H1 (cell line): ENCODE results near the gene DPEP1. TPM values are rescaled to one million over a fixed set of nuclear protein-coding genes. Genes with fewer than 3 reads are reported as not detected.
A peak's percentile ranks its signal among the peaks of the same experiment; 100 is the strongest.

Experiments used
- CTCF ChIA-PET: fragments of 300-600 bp; sonication (Branson Sonifier 250); formaldehyde crosslinking; loops from one replicate; lab custom pipeline; 2021; ENCODE audit not compliant: partially characterized antibody; lab: Charles Lee
- POLR2A ChIA-PET: fragments of 300-600 bp; sonication (Branson Sonifier 250); formaldehyde crosslinking; loops from one replicate; lab custom pipeline; 2021; ENCODE audit warnings: inconsistent platforms; ENCODE audit not compliant: partially characterized antibody; lab: Charles Lee
- DNase-seq, 2 experiments: peaks; one replicate each; pipeline versions ENCODE4 v3.0.0 to v3.0.0-alpha.2; 2010 to 2022; ENCODE audit warnings: low spot score in 2 of 2, low read depth in 1 of 2, mixed read lengths in 1 of 2
- FAIRE-seq: peaks from 2 replicates; lab custom pipeline; 2011; peaks lifted over from hg19 to GRCh38; lab: Jason Lieb, UNC
- H2AFZ ChIP-seq: 2 replicates; pipeline ENCODE4 v1.8.1; 2012; ENCODE audit warnings: low read length, inconsistent platforms
- H2AK5ac ChIP-seq: 2 replicates; pipeline ENCODE4 v1.6.1; 2013; ENCODE audit warnings: low read depth, low read length
- H2BK120ac ChIP-seq: replicated peaks from 2 replicates; pipeline ENCODE3; 2013; ENCODE audit warnings: low read depth, low read length, inconsistent platforms
- H2BK12ac ChIP-seq: 2 replicates; pipeline ENCODE4 v1.6.1; 2013; ENCODE audit warnings: low read depth, low read length
- H2BK15ac ChIP-seq: 2 replicates; pipeline ENCODE4 v1.6.1; 2013; ENCODE audit warnings: low read length
- H2BK20ac ChIP-seq: 2 replicates; pipeline ENCODE4 v1.6.1; 2013; ENCODE audit warnings: low read length
- H2BK5ac ChIP-seq: 2 replicates; pipeline ENCODE4 v1.6.1; 2013; ENCODE audit warnings: low read depth, low read length
- H3K14ac ChIP-seq: 2 replicates; pipeline ENCODE4 v1.6.1; 2013; ENCODE audit warnings: inconsistent platforms; ENCODE audit not compliant: insufficient read length
- H3K18ac ChIP-seq: 2 replicates; pipeline ENCODE4 v1.6.1; 2013; ENCODE audit warnings: low read length; ENCODE audit errors: extremely low read depth
- H3K23ac ChIP-seq: 2 replicates; pipeline ENCODE4 v1.6.1; 2013; ENCODE audit warnings: inconsistent platforms; ENCODE audit not compliant: insufficient read length
- H3K23me2 ChIP-seq: 2 replicates; pipeline ENCODE4 v1.6.1; 2013; ENCODE audit warnings: low read depth, low read length
- H3K27ac ChIP-seq: 2 replicates; pipeline ENCODE4 v1.6.1; 2011; ENCODE audit warnings: low read depth, low read length, inconsistent platforms
- H3K27me3 ChIP-seq, 4 experiments: replicated peaks in 1 of 4; 1 replicate in 1 of 4; 2 replicates in 3 of 4; pipeline versions ENCODE4 v1.6.1 to v1.8.1; 2011 to 2013; ENCODE audit warnings: low read length in 3 of 4, mild to moderate bottlenecking in 3 of 4, inconsistent platforms in 2 of 4, mixed read lengths in 2 of 4, moderate library complexity in 1 of 4; ENCODE audit not compliant: control insufficient read depth in 3 of 4, insufficient read depth in 3 of 4; ENCODE audit errors: extremely low read depth in 1 of 4
- H3K36me3 ChIP-seq, 4 experiments: 2 replicates each; pipeline versions ENCODE4 v1.6.1 to v1.8.1; 2011 to 2013; ENCODE audit warnings: mild to moderate bottlenecking in 4 of 4, low read length in 3 of 4, moderate library complexity in 2 of 4, control low read depth in 1 of 4, inconsistent platforms in 1 of 4; ENCODE audit not compliant: insufficient read depth in 4 of 4, control insufficient read depth in 2 of 4
- H3K4ac ChIP-seq: replicated peaks from 2 replicates; pipeline ENCODE3; 2013; ENCODE audit warnings: low read length, low read depth, mixed read lengths, inconsistent platforms; ENCODE audit not compliant: insufficient read length
- H3K4me1 ChIP-seq, 4 experiments: replicated peaks in 1 of 4; 1 replicate in 1 of 4; 2 replicates in 3 of 4; pipeline versions ENCODE4 v1.6.1 to v1.8.1; 2011 to 2013; ENCODE audit warnings: low read length in 3 of 4, inconsistent platforms in 2 of 4, mixed read lengths in 1 of 4; ENCODE audit not compliant: insufficient read depth in 4 of 4, control insufficient read depth in 3 of 4
- H3K4me2 ChIP-seq, 2 experiments: 2 replicates each; pipeline versions ENCODE4 v1.6.1 to v1.8.1; 2011 to 2013; ENCODE audit warnings: low read depth in 2 of 2, low read length in 2 of 2, control low read depth in 1 of 2, inconsistent platforms in 1 of 2, mild to moderate bottlenecking in 1 of 2; ENCODE audit not compliant: insufficient read depth in 1 of 2
- H3K4me3 ChIP-seq, 4 experiments: fragments of 200-600, 300-600 bp in 1 of 4; sonication (generic), shearing (Covaris generic), sonication (Bioruptor Twin) in 1 of 4; 2 replicates each; pipeline versions ENCODE4 v1.5.1 to v1.8.1; 2011 to 2016; ENCODE audit warnings: low read length in 4 of 4, low read depth in 3 of 4, control low read depth in 2 of 4, inconsistent platforms in 2 of 4, mild to moderate bottlenecking in 2 of 4, mixed read lengths in 1 of 4, moderate library complexity in 1 of 4; ENCODE audit not compliant: insufficient read depth in 2 of 4; ENCODE audit errors: extremely low read depth in 1 of 4
- H3K56ac ChIP-seq: replicated peaks from 2 replicates; pipeline ENCODE3; 2013; ENCODE audit warnings: low read depth, mild to moderate bottlenecking, mixed read lengths, low read length, inconsistent platforms; ENCODE audit not compliant: insufficient read length
- H3K79me1 ChIP-seq: 2 replicates; pipeline ENCODE4 v1.6.1; 2013; ENCODE audit warnings: low read depth, low read length, control low read depth
- H3K79me2 ChIP-seq, 2 experiments: 2 replicates each; pipeline versions ENCODE4 v1.6.1 to v1.8.1; 2012 to 2013; ENCODE audit warnings: low read length in 2 of 2, mild to moderate bottlenecking in 2 of 2, inconsistent platforms in 1 of 2; ENCODE audit not compliant: insufficient read depth in 2 of 2, control insufficient read depth in 1 of 2
- H3K9ac ChIP-seq, 4 experiments: replicated peaks in 1 of 4; 1 replicate in 1 of 4; 2 replicates in 3 of 4; pipeline versions ENCODE4 v1.6.1 to v1.8.1; 2011 to 2013; ENCODE audit warnings: low read depth in 3 of 4, low read length in 3 of 4, control low read depth in 2 of 4, mild to moderate bottlenecking in 2 of 4, moderate library complexity in 2 of 4, inconsistent platforms in 1 of 4; ENCODE audit errors: extremely low read depth in 1 of 4
- H3K9me3 ChIP-seq, 2 experiments: 2 replicates each; pipeline versions ENCODE4 v1.6.1 to v1.8.1; 2012 to 2013; ENCODE audit warnings: mild to moderate bottlenecking in 2 of 2, moderate library complexity in 2 of 2, control low read depth in 1 of 2, inconsistent platforms in 1 of 2, low read depth in 1 of 2, low read length in 1 of 2, mixed read lengths in 1 of 2; ENCODE audit not compliant: insufficient read depth in 2 of 2
- H4K20me1 ChIP-seq, 2 experiments: replicated peaks in 1 of 2; 2 replicates each; pipeline versions ENCODE3 to v1.8.1; 2011 to 2013; ENCODE audit warnings: inconsistent platforms in 2 of 2, low read length in 2 of 2, mild to moderate bottlenecking in 1 of 2; ENCODE audit not compliant: insufficient read depth in 2 of 2, control insufficient read depth in 1 of 2
- H4K5ac ChIP-seq: 2 replicates; pipeline ENCODE4 v1.6.1; 2013; ENCODE audit warnings: low read length, low read depth, mixed read lengths, inconsistent platforms; ENCODE audit not compliant: insufficient read length
- H4K8ac ChIP-seq: 2 replicates; pipeline ENCODE4 v1.8.0; 2013; ENCODE audit warnings: mild to moderate bottlenecking, moderate library complexity, low read length, inconsistent platforms; ENCODE audit not compliant: insufficient read depth; ENCODE audit errors: extremely low read depth
- H4K91ac ChIP-seq: replicated peaks from 2 replicates; pipeline ENCODE3; 2013; ENCODE audit warnings: low read length, mixed read lengths, inconsistent platforms; ENCODE audit not compliant: insufficient read length
- CEBPB ChIP-seq: IDR thresholded peaks from 2 replicates; pipeline ENCODE4 v1.6.1; 2012; ENCODE audit warnings: low read depth, low read length
- CHD2 ChIP-seq: IDR thresholded peaks from 2 replicates; pipeline ENCODE4 v1.6.1; 2012; ENCODE audit warnings: low read length, improper control_type of control experiment
- TEAD4 ChIP-seq: IDR thresholded peaks from 2 replicates; pipeline ENCODE4 v1.6.1; 2012; ENCODE audit warnings: low read depth, low read length, inconsistent platforms, mixed read lengths
- WGBS, 2 experiments: shearing (Covaris generic) in 1 of 2; methylation state at CpG; one replicate each; pipeline versions ENCODE4 v1.1.6 to v1.1.7; 2013 to 2015; ENCODE audit warnings: low lambda C conversion rate in 2 of 2, mixed read lengths in 2 of 2, inconsistent platforms in 1 of 2, low coverage in 1 of 2, missing lambda C conversion rate in 1 of 2; ENCODE audit not compliant: insufficient replicate concordance in 2 of 2, insufficient coverage in 1 of 2, insufficient read length in 1 of 2; ENCODE audit errors: extremely low coverage in 1 of 2, missing lambda C conversion rate in 1 of 2; 5-methylcytosine and 5-hydroxymethylcytosine counted together
- polyA plus RNA-seq, 7 experiments: library from polyadenylated mRNA; depleted of rRNA in 3 of 7; stranded (reverse) in 5 of 7; unstranded in 2 of 7; fragments of >200 nt in 5 of 7; fragments of 200-250 nt in 2 of 7; gene quantifications; 1 replicate in 5 of 7; 2 replicates in 1 of 7; 4 replicates in 1 of 7; pipeline versions ENCODE4 v1.2.1 to v1.2.3, GENCODE V29; 2011 to 2013; ENCODE audit warnings: missing spikeins in 2 of 7, mixed read lengths in 2 of 7
- total RNA-seq: library from RNA; stranded (reverse); fragmentation: NEBNext Ultra II Directional; extraction: Animal tissue kit (Norgen Biotek cat#: 25700); gene quantifications from 2 replicates; pipeline ENCODE4 v1.2.1, GENCODE V29; 2021

The DPEP1 gene
- total and polyA plus RNA-seq, 2 of the 8 experiments (the other 6 are each of a cell fraction or from before 2014, with no cell fraction given), result 2.8 to 3.1 TPM

DNA sequence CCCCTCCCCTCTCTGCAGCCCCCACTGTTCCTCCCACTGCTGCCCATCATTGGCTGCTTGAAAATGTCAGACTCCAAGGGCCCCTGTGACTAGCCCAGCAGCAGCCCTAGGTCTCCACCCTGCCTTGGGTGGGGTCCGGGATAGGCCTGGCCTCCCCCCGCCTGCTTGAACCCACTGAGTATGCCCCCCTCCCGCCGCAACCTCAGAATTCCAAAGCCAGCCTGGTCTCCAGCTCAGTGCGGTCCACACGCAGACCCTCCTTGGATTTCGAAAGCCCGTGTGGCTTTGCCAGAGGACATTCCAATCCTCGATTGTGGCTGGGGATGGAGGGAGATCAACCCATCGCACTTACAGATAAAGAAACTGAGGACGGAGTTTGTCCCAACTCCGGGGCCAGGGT, 6.4 kb downstream of the DPEP1 start:
- no peak overlapping the region for H2BK120ac ChIP-seq
- 0 out of 2 replicates have a peak overlapping the region, but pooled peaks have one; percentile 13 for H3K18ac ChIP-seq
- H3K14ac ChIP-seq, result no peak overlapping the region
- H4K91ac ChIP-seq, result peak overlapping the region; percentile 65
- WGBS, 2 experiments, result 57% methylated on average over 6 of the region's 12 CpGs; no CpG with 5 or more reads in 1 of the 2 experiments
- H3K4me2 ChIP-seq, result no peak overlapping the region
- H2BK12ac ChIP-seq, result no peak overlapping the region
- H2AFZ ChIP-seq, result no peak overlapping the region
- H3K27me3 ChIP-seq, result peaks cover 0 to 15% (median 7%) of the 10 kb centered on the region in 4 experiments; a peak in 5 of 7 replicates
- no peak overlapping the region for H2AK5ac ChIP-seq
- H3K23ac ChIP-seq, result no peak overlapping the region
- H4K5ac ChIP-seq, result no peak overlapping the region
- H4K20me1 ChIP-seq, result no peaks in the 10 kb centered on the region
- FAIRE-seq, result no peak
- H3K79me1 ChIP-seq, result no peaks in the 10 kb centered on the region
- no peak overlapping the region; the same call in none of the 2 replicates for H4K8ac ChIP-seq
- H3K4me3 ChIP-seq, result no peak overlapping the region
- CTCF ChIA-PET, result interaction anchor here (2.2 to 4.9 kb wide), 2 partner anchors 18 to 21 kb away, joined by 7 to 24 read pairs; no protein-coding TSS in a partner anchor
- peaks cover 0 to 17% (median 6%) of the 10 kb centered on the region in 4 experiments; a peak in 6 of 7 replicates for H3K4me1 ChIP-seq
- no peak overlapping the region for H2BK15ac ChIP-seq
- H3K27ac ChIP-seq, result no peak overlapping the region
- POLR2A ChIA-PET, result interaction anchor here (0.6 to 1.7 kb wide), 3 partner anchors 21 to 137 kb away, joined by 3 to 4 read pairs (median 3); no protein-coding TSS in a partner anchor
- no peak overlapping the region for H2BK20ac ChIP-seq
- H3K9me3 ChIP-seq, result no peaks in the 10 kb centered on the region
- no peak overlapping the region for H3K9ac ChIP-seq
- no peaks in the 10 kb centered on the region for H3K36me3 ChIP-seq
- 0 out of 2 replicates have a peak, but pooled peaks have one; percentile 15 for TF ChIP-seq CEBPB
- TF ChIP-seq CHD2, result no peak
- peak; percentile 33; the same call in 1 of the 2 replicates for TF ChIP-seq TEAD4
- H3K23me2 ChIP-seq, result no peaks in the 10 kb centered on the region
- no peak overlapping the region for H3K56ac ChIP-seq
- H3K79me2 ChIP-seq, result no peaks in the 10 kb centered on the region
- DNase-seq, result no peak
- H2BK5ac ChIP-seq, result no peak overlapping the region; the same call in 1 of the 2 replicates
- no peak overlapping the region for H3K4ac ChIP-seq
